Measurements from ENCODE around the gene BANK1.

GRCh38 chr4:102027961-102028360 lies 237.4 kb downstream of the BANK1 start:
- TF ChIP-seq SNAI2 (CRISPR knock-in tag; IDR thresholded peaks at IDR 0.05) = no peak
- TF ChIP-seq ZFP30 (CRISPR knock-in tag; IDR thresholded peaks at IDR 0.05) = no peak
- no peak for TF ChIP-seq PATZ1 (CRISPR knock-in tag; IDR thresholded peaks at IDR 0.05; ENCODE audit: borderline replicate concordance)
